ENCODE data around the gene CRNN.

The CRNN gene

DNA sequence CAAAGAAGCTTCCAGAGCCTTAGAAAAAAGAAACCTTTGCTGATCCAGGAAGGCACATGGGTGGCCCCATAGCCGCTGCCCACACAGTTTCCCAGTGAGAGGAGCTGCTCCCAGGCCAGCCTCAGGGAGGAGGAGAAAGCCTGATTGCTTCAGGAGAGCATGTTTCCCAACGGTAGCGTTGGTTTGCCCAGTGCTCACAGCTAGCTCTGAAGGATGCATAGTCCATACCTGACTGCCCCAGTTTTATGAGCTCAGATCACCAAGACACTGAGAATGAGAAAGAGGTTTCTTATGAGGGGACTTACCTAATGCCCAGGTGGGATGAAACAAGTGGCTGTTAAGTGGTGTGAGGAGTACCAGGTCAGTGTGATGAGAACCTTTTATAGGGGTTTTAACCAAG lies at the start of gene CRNN:
Gene CRNN (minus strand): TSS at position 355 of the 400 bp plus-strand sequence. CDS start 2,030 bp downstream, outside the sequence.
- in situ Hi-C loops (cut with MboI; ENCODE audit: low sequenced_read_pairs) = no loop called here

DNA sequence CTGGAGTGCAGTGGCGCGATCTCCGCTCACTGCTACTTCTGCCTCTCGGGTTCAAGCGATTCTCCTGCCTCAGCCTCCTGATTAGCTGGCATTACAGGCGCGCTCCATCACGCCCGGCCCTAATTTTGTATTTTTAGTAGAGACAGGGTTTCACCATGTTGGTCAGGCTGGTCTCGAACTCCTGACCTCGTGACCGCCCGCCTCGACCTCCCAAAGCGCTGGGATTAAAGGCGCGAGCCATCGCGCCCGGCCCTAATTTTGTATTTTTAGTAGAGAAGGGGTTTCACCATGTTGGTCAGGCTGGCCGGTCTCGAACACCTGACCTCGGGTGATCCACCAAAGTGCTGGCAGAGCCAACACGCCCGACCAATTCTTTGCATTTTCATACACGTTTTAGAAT lies 48.6 kb upstream of the CRNN start:
- in situ Hi-C loops (cut with MboI; ENCODE audit: low sequenced_read_pairs) = loop anchor here (10.0 kb wide), 1 partner anchor 278 kb away; no protein-coding TSS in a partner anchor

DNA sequence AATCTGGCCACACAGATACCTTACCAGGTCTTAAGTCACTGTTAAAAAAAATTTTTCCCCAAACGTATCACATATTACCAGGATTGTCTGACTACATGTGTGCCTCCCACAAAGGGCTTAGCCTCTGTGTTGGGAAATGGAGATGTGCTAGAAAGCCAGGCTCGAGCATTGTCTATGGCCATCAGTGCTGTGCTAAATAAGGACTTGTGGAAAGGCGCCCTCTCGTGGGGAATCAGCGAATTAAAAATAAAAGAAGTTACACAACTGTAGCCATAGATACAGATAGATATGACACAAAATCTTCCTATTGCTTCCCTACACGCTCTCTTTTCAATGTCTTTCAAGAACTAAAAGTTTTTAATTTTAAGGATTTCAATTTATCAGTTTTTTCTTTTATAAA lies 47.5 kb upstream of the CRNN start:
- in situ Hi-C loops (cut with MboI; ENCODE audit: low sequenced_read_pairs) = loop anchor here (10.0 kb wide), 1 partner anchor 277 kb away; no protein-coding TSS in a partner anchor

DNA sequence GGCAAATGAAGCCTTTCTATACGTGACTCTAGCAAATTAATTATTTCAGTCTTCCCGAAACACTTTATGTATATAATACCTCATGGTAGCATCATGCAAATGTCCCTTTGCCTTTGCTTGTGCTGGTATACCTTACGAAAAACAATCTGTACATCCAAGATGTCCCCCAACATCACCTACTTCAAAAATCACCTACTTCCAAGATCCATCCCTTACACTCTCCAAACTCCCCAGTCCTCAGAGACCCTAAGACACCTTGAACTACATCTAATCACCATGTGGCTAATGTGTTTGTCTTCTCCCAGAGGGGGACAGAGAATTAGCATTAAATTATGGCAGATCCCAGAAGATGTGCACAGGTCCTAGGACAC lies 46.5 kb upstream of the CRNN start:
- in situ Hi-C loops (cut with MboI; ENCODE audit: low sequenced_read_pairs) = loop anchor here (10.0 kb wide), 1 partner anchor 276 kb away; no protein-coding TSS in a partner anchor

DNA sequence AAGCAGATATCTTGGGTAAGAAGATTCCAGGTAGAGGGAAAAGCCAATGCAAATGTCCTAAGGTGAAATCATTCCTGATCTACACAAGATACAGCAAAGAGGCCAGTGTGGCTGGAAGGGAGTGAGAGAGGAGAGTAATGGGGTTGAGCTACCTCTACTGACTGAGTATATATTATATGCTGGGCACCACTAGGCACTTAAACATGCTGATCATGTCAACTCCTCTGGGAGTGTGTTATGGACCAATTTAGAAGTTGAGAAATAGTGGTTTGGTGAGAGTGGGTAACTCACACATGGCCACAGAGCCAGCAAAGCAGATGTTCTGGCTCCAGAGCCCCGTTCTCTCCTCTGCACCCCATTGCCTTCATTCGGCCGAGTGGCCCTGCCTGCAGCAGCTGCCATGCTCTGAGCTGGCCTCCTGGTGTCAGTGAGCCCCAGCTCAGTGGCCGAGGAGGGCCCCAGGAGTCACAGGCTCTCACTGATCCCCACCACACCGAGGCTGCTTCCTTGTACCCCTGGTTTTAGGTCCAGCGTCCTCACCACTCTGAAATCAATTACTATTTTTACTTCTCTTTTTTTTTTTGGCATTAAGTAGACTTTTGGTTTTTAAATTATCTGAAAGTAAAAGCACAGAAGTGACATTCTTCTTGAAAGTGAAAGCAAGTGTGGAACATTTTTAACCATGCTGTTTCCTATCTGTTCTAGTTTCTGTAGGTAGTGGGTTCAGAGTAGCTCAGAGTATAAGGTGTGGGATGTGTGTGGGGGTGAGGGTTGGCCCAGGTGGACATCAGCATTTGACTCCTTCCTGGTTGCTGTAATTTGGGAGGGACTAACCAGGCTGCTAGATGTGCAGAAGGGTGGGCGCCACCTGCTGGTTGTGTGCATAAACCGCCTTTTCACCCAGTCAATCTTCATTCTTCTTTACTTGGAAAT lies 45.8 kb upstream of the CRNN start:
- in situ Hi-C loops (cut with MboI; ENCODE audit: low sequenced_read_pairs) = loop anchor here (10.0 kb wide), 1 partner anchor 275 kb away; no protein-coding TSS in a partner anchor

DNA sequence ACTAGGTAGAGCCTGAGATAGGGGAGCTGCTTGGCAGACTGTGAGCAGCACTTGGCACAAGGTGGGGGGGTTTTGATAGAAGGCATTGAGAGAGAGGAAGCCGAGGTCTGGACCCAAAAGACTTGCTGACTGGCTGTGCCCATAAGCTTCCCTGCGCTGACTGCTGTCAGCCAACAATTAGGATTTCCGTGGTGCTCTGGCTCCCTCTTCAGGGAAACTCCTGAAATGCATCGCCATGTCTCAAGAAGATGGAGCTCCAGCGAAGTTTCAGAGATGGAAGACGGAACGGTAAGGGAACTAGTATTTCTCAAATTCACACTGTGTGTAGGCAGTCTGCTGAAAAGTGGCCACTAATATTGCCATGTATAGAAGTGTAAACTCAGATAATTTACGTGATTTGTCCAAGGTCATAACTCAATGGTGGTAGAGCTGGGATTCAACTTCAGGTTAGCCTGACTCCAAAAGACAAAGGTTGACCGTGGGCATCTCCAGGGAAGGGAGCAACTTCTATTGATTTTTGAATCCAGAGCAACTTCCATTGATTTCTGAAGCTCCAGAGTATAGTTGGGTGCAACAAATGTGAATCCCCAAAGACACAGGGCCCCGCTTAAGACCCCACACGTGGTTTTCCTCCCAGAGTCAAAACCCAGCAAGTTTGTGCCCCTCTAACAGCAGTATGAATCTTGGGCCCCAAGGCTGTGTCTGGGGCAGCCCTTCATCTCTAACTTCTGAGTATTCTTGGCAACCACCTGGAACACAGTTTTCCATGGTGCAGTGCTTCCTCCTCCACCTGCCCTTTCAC lies 44.5 kb upstream of the CRNN start:
- in situ Hi-C loops (cut with MboI; ENCODE audit: low sequenced_read_pairs) = no loop called here

DNA sequence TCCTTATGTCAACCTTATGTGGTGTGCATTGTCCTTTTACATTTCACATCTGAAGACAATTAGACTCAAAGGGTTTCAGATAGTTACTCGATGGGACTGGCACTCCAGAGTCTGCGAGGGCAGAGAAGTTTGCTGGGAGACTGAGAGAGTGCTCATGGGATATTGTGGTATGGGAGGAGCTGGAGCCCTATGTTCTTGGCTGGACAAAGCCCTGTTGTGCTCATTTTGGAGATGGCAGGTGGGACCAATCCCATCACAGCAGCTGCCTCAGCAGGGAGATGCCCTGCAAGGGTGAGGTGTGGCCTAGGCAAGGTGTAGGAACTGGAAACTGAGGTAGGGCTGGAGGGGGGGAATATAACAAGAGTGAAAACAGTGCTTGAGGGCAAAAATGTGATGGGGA lies 43.5 kb upstream of the CRNN start:
- in situ Hi-C loops (cut with MboI; ENCODE audit: low sequenced_read_pairs) = no loop called here

DNA sequence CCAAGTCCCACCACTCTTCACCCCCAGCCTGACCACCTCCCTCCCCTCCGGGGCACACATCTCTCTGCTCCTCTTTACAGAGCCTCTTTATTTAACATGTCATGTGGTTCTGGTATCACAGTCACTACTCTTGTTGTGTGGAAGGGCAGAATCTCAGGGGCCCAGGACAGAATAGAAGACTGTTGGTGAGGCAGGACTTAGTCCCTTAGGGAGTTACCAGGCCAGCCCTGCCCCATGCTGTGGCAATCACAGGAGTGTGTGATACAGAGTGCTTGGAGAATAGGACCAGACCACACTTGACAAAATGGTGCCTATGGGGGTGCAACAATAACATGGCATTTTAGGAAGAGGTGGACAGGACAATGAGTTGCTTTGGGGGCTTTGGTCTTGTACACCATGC lies 43.0 kb upstream of the CRNN start:
- in situ Hi-C loops (cut with MboI; ENCODE audit: low sequenced_read_pairs) = no loop called here

DNA sequence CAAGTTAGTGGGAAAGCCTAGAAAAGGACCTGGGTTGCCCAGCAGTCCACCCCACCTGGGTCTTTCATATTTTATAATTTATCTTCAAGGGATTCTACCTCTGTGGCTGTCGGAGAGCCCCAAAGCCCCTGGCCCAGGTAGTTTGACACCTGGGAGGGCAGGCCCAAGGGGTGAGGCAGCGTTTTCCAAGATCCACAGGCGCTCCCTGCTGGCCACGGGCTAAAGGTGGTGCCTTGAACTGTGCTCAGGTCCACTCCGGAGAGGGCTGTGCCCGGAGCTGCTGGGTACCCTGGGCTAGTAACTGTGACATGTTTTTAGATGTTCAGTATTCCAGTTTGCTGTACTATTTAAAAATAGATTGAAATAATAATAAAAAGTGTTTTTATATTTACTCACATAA lies 37.2 kb upstream of the CRNN start:
- in situ Hi-C loops (cut with MboI; ENCODE audit: low sequenced_read_pairs) = no loop called here

DNA sequence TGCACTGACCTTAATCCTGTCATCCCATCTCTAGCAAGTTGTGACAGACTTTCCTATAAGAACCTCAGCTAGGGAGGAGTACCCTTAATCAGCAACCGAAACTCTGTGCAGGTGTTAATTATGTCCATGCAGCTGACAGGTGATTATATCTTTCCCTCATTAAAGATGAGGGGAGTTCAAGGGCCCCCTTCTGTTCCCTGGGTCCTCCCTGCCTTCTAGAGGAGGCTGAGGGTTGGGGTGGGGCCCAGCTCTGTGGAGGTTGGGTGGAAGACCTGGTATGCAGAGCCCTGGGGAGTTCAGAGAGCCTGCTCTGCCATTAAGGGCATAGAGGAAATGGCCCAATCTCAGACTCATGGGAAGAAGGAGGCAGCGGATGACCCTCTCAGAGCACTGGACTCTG lies 35.6 kb upstream of the CRNN start:
- in situ Hi-C loops (cut with MboI; ENCODE audit: low sequenced_read_pairs) = no loop called here

DNA sequence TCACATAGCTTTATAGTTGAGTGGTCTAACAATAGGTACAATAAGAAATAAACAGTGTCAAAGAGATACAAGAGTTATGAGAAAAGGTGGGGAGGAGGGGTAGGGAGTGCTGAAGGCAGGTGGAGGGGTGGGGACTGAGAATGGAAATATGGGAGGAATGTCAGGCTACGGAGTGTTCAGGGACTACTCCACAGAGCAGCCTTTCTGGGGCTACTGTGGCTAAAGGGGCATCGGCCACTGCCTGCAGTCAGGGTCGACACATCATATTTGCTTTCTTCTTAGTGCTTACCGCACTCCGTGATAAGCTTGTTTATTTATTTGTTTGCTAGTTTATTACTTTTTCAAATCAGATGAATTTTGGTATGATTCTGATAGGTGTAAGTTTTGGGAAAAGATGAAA lies 34.4 kb upstream of the CRNN start:
- in situ Hi-C loops (cut with MboI; ENCODE audit: low sequenced_read_pairs) = no loop called here

DNA sequence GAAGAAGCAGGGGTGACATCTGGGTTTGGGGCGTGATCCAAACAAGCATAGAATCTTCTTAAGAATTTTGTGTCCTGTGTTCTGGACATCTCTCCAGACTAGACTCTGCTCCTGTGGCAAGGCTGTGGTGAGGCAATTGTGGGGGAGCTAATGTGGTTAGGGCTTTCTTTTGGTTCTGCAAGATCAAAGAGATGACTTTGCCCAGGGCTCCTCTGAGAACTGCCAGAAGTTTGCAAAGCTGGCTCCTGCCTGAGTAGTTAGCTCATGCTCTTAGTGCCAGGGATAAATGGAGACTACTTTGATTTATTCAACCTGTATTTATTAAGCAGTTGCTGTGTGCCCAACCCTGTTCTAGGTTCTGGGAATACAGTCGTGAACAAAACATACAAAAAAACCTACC lies 34.0 kb upstream of the CRNN start:
- in situ Hi-C loops (cut with MboI; ENCODE audit: low sequenced_read_pairs) = no loop called here

DNA sequence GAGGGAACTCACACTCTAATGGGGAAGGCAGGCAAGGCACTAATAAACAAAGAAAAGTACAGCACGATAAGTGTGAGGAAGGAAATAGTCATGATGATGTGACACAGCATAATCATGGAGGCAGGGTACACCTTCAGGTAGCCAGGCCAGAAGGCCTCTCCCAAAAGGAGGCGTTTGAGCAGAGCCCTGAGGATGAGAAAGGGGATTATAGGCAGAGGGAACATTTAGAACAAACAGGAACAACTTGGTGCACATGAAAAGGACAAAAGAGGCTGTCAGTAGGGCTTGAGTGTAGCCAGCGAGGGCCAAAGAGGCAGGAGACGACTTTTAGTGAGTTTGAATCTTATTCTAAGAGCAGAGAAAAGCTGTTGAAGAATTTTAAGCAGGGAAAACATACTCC lies 33.4 kb upstream of the CRNN start:
- in situ Hi-C loops (cut with MboI; ENCODE audit: low sequenced_read_pairs) = no loop called here

DNA sequence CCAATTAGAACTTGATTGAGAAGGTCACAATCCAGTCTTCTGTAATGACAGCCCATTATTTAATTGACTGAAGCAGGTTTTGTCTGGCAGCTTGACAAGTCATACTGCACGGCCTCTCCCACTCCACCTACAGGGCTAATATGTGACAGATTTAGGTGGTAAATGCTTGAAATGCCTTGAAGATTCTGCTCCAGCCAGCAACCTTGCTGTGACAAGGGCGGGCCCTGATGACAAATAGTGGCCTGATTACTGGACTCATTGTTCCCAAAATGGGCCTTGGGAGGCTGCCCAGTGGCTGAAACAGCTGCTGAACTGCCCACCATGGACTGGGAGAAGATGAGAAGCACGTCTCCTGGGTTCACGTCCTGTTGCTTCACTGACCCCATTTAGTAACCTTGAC lies 30.0 kb upstream of the CRNN start:
- in situ Hi-C loops (cut with MboI; ENCODE audit: low sequenced_read_pairs) = no loop called here

DNA sequence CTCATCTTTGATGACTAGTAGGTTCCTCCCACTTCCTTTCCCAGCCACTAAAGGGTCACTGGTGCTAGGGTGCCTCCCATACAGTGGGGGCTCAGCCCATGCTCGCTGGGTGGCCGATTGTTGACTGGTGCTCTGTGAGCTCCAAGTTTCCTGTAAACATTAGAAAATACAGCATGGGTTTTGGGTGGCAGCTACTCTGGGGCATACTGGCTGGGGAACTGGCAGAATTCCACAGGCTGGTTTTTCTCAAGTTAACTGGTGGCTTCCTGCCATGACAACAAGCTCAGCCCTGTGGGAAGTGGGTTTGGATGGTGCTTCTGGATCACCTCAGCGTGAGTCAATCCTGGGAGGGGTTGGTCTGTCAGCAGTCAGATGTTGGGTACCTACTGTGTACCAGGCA lies 28.7 kb upstream of the CRNN start:
- in situ Hi-C loops (cut with MboI; ENCODE audit: low sequenced_read_pairs) = no loop called here

DNA sequence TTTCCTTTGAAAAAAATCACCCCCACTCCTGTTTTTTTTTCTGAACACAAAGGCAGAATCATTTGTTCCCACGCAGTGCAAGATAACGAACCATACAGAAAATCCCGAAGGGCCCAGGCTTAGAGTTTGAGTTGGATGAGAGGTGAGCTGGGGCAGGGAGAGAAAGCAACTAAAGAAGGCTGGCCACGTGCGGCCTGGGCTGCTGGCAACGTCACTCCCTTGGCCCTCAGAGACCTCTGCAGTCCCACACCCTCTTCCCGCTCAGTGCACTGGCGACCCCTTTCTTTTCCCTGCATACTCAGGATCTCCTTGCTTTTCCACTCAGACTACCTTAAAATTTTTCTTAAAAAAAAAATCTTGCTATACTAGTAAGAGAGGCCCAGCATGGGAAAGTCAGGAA lies 28.2 kb upstream of the CRNN start:
- in situ Hi-C loops (cut with MboI; ENCODE audit: low sequenced_read_pairs) = no loop called here

DNA sequence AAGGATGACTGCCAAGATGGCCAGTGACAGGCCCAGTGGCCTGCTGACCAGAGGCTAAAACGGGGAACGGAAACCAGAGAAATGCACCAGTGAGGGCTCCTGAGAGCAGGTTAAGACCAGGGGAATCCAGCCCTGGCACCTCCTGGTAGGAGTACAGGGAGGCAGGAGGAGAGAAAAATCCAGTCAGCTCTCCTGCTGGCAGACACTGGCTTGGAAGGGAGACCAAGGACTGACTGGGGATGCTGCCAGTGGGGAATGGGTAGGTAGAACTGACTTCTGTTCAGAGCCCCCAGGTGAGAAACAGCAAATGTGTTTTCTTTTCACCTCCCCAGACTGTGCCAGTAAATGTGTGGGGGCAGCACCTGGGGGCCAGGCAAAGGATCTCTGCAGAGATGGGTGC lies 27.7 kb upstream of the CRNN start:
- in situ Hi-C loops (cut with MboI; ENCODE audit: low sequenced_read_pairs) = no loop called here

DNA sequence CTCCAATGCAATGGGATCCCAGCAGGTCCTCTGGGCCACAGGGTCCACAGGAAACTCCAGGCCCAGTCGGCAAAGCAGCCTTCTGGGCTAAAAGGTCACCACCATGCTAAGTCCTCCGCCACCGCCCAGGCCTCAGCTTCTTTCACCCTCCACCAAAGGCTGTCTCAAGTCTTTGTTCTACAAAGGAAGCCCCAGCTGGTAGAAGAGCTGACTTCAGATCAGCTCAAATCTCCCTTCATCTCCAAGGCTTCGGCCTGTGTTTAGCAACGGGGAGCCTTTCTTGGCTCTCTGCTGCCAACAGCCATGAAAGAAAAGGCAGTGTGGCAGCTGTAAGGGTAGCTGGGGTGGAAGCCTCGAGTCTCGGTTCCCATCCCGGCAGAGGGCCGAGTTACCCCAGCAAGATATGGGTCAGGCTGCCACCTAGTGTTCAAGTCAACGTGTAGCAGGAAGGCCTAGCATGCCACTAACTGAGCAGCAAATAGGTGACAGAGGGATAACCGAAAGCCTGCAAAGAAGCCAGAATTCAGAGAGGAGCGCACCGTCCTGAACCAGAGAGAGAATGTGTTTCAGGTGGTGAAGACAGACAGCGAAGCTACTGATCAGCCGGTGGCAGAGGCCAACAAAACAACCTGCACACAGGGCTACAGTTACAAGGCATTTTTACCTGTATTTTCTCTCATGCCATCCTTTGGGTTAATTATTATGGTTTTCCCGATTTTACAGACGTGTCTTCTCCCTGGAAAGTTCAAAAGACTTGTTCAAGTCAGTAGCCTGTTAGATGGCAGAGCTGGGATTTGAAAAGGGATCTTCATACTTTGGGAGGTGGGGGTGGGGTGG lies 26.8 kb upstream of the CRNN start:
- in situ Hi-C loops (cut with MboI; ENCODE audit: low sequenced_read_pairs) = no loop called here

DNA sequence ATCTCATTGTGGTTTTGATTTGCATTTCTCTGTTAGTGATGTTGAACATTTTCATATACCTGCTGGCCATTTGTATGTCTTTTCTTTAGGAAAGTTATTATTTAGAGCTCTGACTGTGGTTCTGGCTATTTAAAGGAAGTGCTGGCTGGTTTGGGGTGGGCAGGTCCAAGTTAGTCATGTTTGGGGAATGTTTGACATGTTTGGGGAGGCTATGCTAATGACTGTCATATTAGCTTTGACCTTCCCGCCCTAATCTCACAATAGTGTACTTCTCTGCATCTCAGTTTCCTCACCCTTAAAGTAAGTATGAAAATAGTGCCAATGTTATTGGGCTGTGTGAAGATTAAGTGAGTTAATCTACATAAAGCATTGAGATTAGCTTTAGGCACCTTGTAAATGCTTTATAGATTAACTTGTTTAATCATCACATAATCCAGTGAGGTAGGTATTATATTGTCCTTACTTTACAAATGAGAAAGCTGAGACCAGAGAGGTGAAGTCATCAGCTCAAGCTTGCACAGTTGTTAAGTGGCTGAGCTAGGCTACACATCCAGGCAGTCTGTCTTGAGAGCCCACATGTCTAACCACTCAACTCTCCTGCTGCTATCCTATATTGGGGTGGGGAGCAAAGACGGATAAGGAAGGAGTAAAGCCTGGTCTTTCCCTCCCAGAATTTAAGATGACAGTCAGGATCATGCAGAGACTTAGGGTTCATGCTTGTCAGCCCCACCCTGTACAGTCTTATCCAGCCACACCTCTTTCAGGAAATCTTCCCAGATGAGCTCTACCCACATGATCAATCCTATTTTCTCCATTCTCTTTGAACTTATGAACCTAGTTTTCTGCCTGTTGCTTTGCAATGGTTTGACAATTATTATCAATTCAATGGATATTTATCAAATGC lies 22.8 kb upstream of the CRNN start:
- in situ Hi-C loops (cut with MboI; ENCODE audit: low sequenced_read_pairs) = no loop called here

DNA sequence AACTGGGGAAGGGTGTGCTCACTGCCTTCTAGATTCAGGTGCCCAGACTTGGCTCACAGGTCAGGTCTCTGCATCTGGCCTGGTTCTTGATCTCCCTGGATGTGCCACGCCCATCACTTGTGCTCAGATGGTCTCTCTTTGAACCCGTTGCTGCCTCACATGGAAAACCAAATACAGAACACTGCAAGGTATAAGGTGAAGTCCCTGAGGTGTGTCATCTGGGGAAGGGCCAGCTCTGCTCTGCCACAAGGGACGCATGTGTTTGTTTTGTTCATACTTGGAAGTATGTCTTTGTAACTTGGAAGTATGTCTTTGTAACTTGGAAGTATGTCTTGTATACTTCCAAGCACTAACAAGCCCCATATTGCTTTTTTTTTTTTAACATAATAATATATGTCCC lies 13.4 kb upstream of the CRNN start:
- in situ Hi-C loops (cut with MboI; ENCODE audit: low sequenced_read_pairs) = no loop called here
